ENCODE results near the gene CDT1.

Gene CDT1

GRCh38 chr16:88778271-88778525 is 25.4 kb upstream of the CDT1 start:
- H3K4me3 ChIP-seq (ENCODE audit: low read depth, low read length): no peak overlapping the region
- H3K27ac ChIP-seq (ENCODE audit: low read depth, low read length): no peak overlapping the region
- H3K36me3 ChIP-seq (ENCODE audit: insufficient read depth, low read length): no peaks in the 10 kb centered on the region
- peaks cover 58% of the 10 kb centered on the region for H3K4me1 ChIP-seq (ENCODE audit: control insufficient read depth, insufficient read depth, low read length, unreplicated experiment)
- H2AFZ ChIP-seq (ENCODE audit: low read length, unreplicated experiment): no peak overlapping the region
- peaks cover 98% of the 10 kb centered on the region for H3K79me2 ChIP-seq (ENCODE audit: control insufficient read depth, insufficient read depth, low read length, unreplicated experiment)
- no peaks in the 10 kb centered on the region for H3K27me3 ChIP-seq (ENCODE audit: insufficient read depth, low read length)

DNA sequence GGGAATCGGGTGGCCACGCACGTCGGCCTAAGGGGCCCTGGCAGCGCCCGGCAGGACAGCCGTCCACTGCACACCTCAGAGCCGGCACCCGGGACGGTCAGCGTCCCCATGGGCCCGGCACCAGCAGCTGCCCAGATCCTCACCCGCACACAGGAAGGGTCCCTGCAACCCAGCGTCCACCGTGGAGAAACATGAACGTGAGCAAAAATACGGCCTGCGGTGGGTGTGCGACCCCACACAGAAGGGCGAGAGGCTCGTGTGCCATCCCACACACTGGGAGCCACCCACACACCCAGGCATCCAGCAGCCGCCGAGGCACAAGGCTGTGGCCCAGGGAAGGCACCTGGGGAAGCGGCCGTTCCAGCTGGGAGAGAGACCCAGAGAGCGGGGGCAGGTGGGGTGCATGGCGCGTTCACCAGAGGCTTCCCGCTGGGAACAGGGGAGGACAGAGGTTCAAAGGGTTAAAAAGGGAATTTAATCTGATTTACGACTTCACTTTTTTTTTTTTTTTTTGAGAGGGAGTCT is 25.0 kb upstream of the CDT1 start:
- Histone ChIP-seq H3K4me1 (ENCODE audit: control insufficient read depth, insufficient read depth, low read length, unreplicated experiment) (peaks cover 55% of the 10 kb centered on the region), H2AFZ (ENCODE audit: low read length, unreplicated experiment) (no peak overlapping the region), H3K79me2 (ENCODE audit: control insufficient read depth, insufficient read depth, low read length, unreplicated experiment) (peaks cover 98% of the 10 kb centered on the region)

GRCh38 chr16:88779406-88780141 is 24.0 kb upstream of the CDT1 start:
- Histone ChIP-seq H3K27me3 (ENCODE audit: insufficient read depth, low read length) (no peaks in the 10 kb centered on the region), H3K4me3 (ENCODE audit: low read depth, low read length) (no peak overlapping the region), H3K27ac (ENCODE audit: low read depth, low read length) (no peak overlapping the region), H3K36me3 (ENCODE audit: insufficient read depth, low read length) (no peaks in the 10 kb centered on the region), H3K79me2 (ENCODE audit: control insufficient read depth, insufficient read depth, low read length, unreplicated experiment) (peaks cover 100% of the 10 kb centered on the region), H3K4me1 (ENCODE audit: control insufficient read depth, insufficient read depth, low read length, unreplicated experiment) (peaks cover 46% of the 10 kb centered on the region), H2AFZ (ENCODE audit: low read length, unreplicated experiment) (no peak overlapping the region)

More for the DNA sequence above, 25.0 kb upstream of the CDT1 start:
- Histone ChIP-seq H3K36me3 (ENCODE audit: insufficient read depth, low read length) (no peaks in the 10 kb centered on the region), H3K27me3 (ENCODE audit: insufficient read depth, low read length) (no peaks in the 10 kb centered on the region), H3K27ac (ENCODE audit: low read depth, low read length) (no peak overlapping the region), H3K4me3 (ENCODE audit: low read depth, low read length) (no peak overlapping the region)

GRCh38 chr16:88780142-88781062 is 23.2 kb upstream of the CDT1 start:
- no peak overlapping the region for H3K27ac ChIP-seq (ENCODE audit: low read depth, low read length)
- no peak overlapping the region for H2AFZ ChIP-seq (ENCODE audit: low read length, unreplicated experiment)
- H3K36me3 ChIP-seq (ENCODE audit: insufficient read depth, low read length): no peaks in the 10 kb centered on the region
- no peak overlapping the region; the same call in 1 of the 2 replicates for H3K4me3 ChIP-seq (ENCODE audit: low read depth, low read length)
- peaks cover 41% of the 10 kb centered on the region for H3K4me1 ChIP-seq (ENCODE audit: control insufficient read depth, insufficient read depth, low read length, unreplicated experiment)
- no peaks in the 10 kb centered on the region for H3K27me3 ChIP-seq (ENCODE audit: insufficient read depth, low read length)
- peaks cover 95% of the 10 kb centered on the region for H3K79me2 ChIP-seq (ENCODE audit: control insufficient read depth, insufficient read depth, low read length, unreplicated experiment)

GRCh38 chr16:88781140-88782077 is 22.2 kb upstream of the CDT1 start:
- no peak overlapping the region for H3K4me3 ChIP-seq (ENCODE audit: low read depth, low read length)
- peaks cover 41% of the 10 kb centered on the region for H3K4me1 ChIP-seq (ENCODE audit: control insufficient read depth, insufficient read depth, low read length, unreplicated experiment)
- no peak overlapping the region for H2AFZ ChIP-seq (ENCODE audit: low read length, unreplicated experiment)
- H3K27me3 ChIP-seq (ENCODE audit: insufficient read depth, low read length): no peaks in the 10 kb centered on the region
- no peaks in the 10 kb centered on the region for H3K36me3 ChIP-seq (ENCODE audit: insufficient read depth, low read length)
- peaks cover 85% of the 10 kb centered on the region for H3K79me2 ChIP-seq (ENCODE audit: control insufficient read depth, insufficient read depth, low read length, unreplicated experiment)
- peak overlapping the region; percentile 82; the same call in 1 of the 2 replicates for H3K27ac ChIP-seq (ENCODE audit: low read depth, low read length)

DNA sequence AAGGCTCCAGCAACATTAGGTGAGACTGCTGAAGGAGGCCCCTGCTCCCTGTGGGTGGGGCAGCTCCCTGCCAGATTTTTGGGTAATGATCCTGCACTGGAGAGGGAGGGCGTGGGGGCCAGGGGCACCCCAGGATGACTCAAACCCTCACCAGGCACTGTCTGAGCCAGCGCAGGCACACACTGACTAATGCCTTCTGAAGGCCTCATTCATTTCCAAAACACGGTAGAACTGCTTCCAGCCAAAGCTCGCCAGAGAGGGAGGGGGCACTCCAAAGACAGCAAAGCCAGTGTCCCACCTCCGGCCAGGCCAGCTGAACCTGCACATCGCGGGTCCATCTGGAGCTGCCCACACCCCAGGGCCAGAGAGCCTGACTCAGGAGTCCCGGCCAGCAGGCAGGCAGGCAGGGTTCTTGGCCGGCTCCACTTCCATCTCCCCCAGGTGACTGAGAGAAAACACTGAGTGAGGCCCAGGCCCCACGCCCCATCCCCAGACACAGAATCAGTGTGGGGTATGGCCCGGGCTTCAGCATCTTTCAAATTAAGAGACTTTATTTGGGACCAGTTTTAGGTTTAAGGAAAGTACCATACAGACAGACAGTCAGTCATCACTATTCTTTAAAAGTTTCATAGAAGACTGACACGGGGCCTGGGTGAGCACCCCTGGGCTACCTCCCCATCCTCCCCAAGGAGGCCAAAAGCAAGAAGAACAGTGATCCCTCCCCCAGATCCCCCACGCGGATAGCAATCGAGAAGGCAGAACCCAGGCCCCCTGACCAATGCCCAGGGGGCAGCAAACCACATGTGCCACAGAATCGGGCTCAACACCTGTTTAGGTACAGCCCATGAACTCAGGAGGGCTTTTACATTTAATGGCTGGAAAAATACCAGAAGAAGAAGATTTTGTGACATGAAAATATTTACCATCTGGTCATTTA is 20.9 kb upstream of the CDT1 start:
- Histone ChIP-seq H3K27ac (ENCODE audit: low read depth, low read length) (peak overlapping the region; percentile 82), H3K79me2 (ENCODE audit: control insufficient read depth, insufficient read depth, low read length, unreplicated experiment) (peaks cover 72% of the 10 kb centered on the region)

DNA sequence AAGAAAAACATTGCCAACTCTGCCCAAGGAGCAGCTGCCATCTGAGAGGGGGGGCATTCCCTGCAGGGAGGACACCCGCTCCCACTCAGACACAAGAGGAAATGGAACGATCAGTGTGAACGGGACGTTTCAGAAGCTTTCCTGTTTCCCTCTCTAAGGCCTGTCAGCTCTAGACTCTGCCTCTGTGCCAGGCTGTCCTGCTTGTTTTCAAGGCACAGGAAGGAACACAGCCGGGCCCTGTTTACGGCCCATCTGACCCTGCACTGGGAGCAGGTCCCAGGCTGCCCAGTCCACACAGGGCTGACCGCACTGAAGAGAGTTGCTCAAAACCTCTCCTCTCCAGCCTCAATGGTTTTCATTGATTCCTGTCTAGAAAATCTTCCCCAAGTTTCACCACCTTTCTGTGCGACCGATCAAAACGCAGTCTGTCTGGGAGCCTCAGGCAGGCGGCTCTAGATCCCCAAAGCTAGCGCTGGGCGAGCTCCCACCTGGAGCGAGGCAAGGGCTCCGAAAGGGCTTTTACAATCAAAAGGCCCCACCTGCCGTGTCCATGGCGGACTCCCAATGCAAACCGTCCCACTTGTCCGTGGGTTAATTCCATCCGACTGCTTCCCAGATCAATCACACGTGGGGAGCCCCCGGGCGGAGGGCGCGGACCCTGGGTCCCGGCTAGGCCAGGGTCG is 20.1 kb upstream of the CDT1 start:
- Histone ChIP-seq H3K27me3 (ENCODE audit: insufficient read depth, low read length) (no peaks in the 10 kb centered on the region), H3K4me1 (ENCODE audit: control insufficient read depth, insufficient read depth, low read length, unreplicated experiment) (peaks cover 41% of the 10 kb centered on the region), H3K27ac (ENCODE audit: low read depth, low read length) (peak overlapping the region; percentile 82), H3K4me3 (ENCODE audit: low read depth, low read length) (peak overlapping the region; percentile 93), H3K36me3 (ENCODE audit: insufficient read depth, low read length) (no peaks in the 10 kb centered on the region), H3K79me2 (ENCODE audit: control insufficient read depth, insufficient read depth, low read length, unreplicated experiment) (peaks cover 64% of the 10 kb centered on the region), H2AFZ (ENCODE audit: low read length, unreplicated experiment) (no peak overlapping the region)

More for the DNA sequence above, 20.9 kb upstream of the CDT1 start:
- H2AFZ ChIP-seq (ENCODE audit: low read length, unreplicated experiment): no peak overlapping the region
- peak overlapping the region; percentile 93 for H3K4me3 ChIP-seq (ENCODE audit: low read depth, low read length)
- no peaks in the 10 kb centered on the region for H3K36me3 ChIP-seq (ENCODE audit: insufficient read depth, low read length)
- H3K27me3 ChIP-seq (ENCODE audit: insufficient read depth, low read length): no peaks in the 10 kb centered on the region
- peaks cover 41% of the 10 kb centered on the region for H3K4me1 ChIP-seq (ENCODE audit: control insufficient read depth, insufficient read depth, low read length, unreplicated experiment)

DNA sequence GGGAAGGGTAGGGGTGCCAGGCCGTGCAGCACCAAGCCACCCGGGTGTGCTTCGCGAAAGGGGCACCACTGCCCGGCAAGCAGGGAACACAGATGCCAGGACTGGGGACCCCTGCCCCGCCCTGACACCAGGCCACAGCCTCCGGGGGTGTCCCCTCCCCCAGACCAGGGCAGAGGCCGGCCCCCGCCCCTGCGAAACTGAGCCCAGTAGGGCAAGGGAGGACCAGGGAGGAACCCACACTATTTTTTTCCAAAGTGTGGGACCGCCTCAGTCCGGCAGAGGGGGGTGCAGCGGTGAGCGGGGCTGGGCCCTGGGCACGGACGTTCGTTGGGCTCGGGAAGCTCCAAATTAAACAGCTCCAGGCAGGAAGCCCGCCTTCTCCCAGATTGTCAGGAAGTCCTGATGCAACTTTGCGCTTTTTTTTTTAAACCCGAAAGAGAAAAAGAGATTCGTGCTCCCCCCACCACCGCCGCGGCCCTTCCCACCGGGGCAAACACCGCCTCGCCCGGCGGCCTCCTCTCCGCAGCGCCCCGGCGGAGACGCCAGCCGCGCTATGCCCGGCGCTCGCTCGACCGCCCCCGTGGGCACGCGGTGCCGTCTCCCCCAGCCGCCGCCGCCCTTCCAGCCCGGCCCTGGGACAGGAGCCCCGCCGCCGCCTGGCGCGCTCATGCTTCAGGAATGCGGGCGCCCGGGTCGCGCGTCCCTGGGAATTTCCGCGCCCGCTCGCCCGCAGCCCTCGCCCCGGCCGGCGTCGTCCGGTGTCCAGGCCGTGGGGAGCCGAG is 19.3 kb upstream of the CDT1 start:
- Histone ChIP-seq H3K27ac (ENCODE audit: low read depth, low read length) (peak overlapping the region; percentile 82), H3K36me3 (ENCODE audit: insufficient read depth, low read length) (no peaks in the 10 kb centered on the region), H3K79me2 (ENCODE audit: control insufficient read depth, insufficient read depth, low read length, unreplicated experiment) (peaks cover 56% of the 10 kb centered on the region), H2AFZ (ENCODE audit: low read length, unreplicated experiment) (no peak overlapping the region), H3K4me1 (ENCODE audit: control insufficient read depth, insufficient read depth, low read length, unreplicated experiment) (peaks cover 40% of the 10 kb centered on the region), H3K27me3 (ENCODE audit: insufficient read depth, low read length) (no peaks in the 10 kb centered on the region), H3K4me3 (ENCODE audit: low read depth, low read length) (peak overlapping the region; percentile 93)

- peaks cover 35% of the 10 kb centered on the region for H3K4me1 ChIP-seq (ENCODE audit: control insufficient read depth, insufficient read depth, low read length, unreplicated experiment)
- H3K27ac ChIP-seq (ENCODE audit: low read depth, low read length): peak overlapping the region; percentile 82
- no peaks in the 10 kb centered on the region for H3K27me3 ChIP-seq (ENCODE audit: insufficient read depth, low read length)
- peaks cover 51% of the 10 kb centered on the region for H3K79me2 ChIP-seq (ENCODE audit: control insufficient read depth, insufficient read depth, low read length, unreplicated experiment)
- H3K4me3 ChIP-seq (ENCODE audit: low read depth, low read length): peak overlapping the region; percentile 93
- H3K36me3 ChIP-seq (ENCODE audit: insufficient read depth, low read length): no peaks in the 10 kb centered on the region
- no peak overlapping the region for H2AFZ ChIP-seq (ENCODE audit: low read length, unreplicated experiment)
Measured at GRCh38 chr16:88784856-88785105, 18.8 kb upstream of the CDT1 start.

Data from ACC112 (cell line).